Psoas muscle (tissue), 8 donors: ENCODE results near the gene WBP2. TPM values are rescaled to one million over a fixed set of nuclear protein-coding genes. Genes with fewer than 3 reads are reported as not detected.

Experiments
- ATAC-seq, 4 donors: fragments of 200-7000 bp; cut with Tn5 transposase; one replicate each; pipeline ENCODE4 v1.9.1; 2020; ENCODE audit warnings: moderate library complexity in 3 of 4, mild to moderate bottlenecking in 2 of 4
- DNase-seq, 2 donors: peaks; one replicate each; pipeline ENCODE4 v3.0.0-alpha.2; 2020
- H3K27ac ChIP-seq: fragments of 200-600 bp; one replicate; pipeline ENCODE4 v1.8.0; 2022
- H3K27me3 ChIP-seq, 3 donors: fragments of 200-600 bp in 1 of 3; one replicate each; pipeline versions ENCODE4 v1.6.1 to v1.8.0; 2013 to 2022; ENCODE audit warnings: low read length in 2 of 3, mild to moderate bottlenecking in 2 of 3, moderate library complexity in 1 of 3; ENCODE audit not compliant: insufficient read depth in 3 of 3
- H3K36me3 ChIP-seq, 2 donors: fragments of 200-600 bp in 1 of 2; one replicate each; pipeline versions ENCODE4 v1.6.1 to v1.8.0; 2013 to 2022; ENCODE audit warnings: low read depth in 1 of 2, mild to moderate bottlenecking in 1 of 2, moderate library complexity in 1 of 2; ENCODE audit not compliant: insufficient read depth in 1 of 2
- H3K4me1 ChIP-seq: fragments of 200-600 bp; one replicate; pipeline ENCODE4 v1.8.0; 2022
- H3K4me3 ChIP-seq: fragments of 200-600 bp; one replicate; pipeline ENCODE4 v1.8.0; 2022; ENCODE audit warnings: mild to moderate bottlenecking
- H3K9me3 ChIP-seq: fragments of 200-600 bp; one replicate; pipeline ENCODE4 v1.8.0; 2022
- WGBS, 3 donors: extraction: QIAGEN DNeasy Blood & Tissue Kit; methylation state at CpG; one replicate each; pipeline versions ENCODE4 v1.1.6 to v1.1.7; 2013; 5-methylcytosine and 5-hydroxymethylcytosine counted together
- intact Hi-C, 2 donors: fragments of 100-400 bp; cut with DNase I; formaldehyde crosslinking; loops; one replicate each; pipeline versions ENCODE4 v1.11.0 to v1.14.2; 2022
- polyA plus RNA-seq, 3 donors: library from polyadenylated mRNA; stranded (reverse); fragments of 200-250 nt; gene quantifications; one replicate each; pipeline ENCODE4 v1.2.3, GENCODE V29; 2013
- total RNA-seq, 4 donors: library from RNA; stranded (reverse); fragmentation: NEBNext Ultra II Directional in 2 of 4; extraction: Animal tissue kit (Norgen Biotek cat#: 25700) in 2 of 4; gene quantifications; one replicate each; pipeline versions ENCODE4 v1.2.1 to v1.2.4, GENCODE V29; 2021 to 2023
- TF ChIP-seq, protein P1 (sequence below): fragments of 200-600 bp; IDR thresholded peaks from one replicate; pipeline ENCODE4 v1.8.0; 2022; ENCODE audit warnings: antibody characterized with exemption
- donor health status: healthy with polysubstance abuse.
- donor health status: DM: no; HTN: no; CAD: no; lungs with moderate emphysema.
- donor health status: Bipolar disorder and iron deficiency.
- donor health status: healthy.
- donor health status: DM: yes; HTN: yes; CAD: no.
- donor health status: DM: no; HTN: no; CAD: no.
- donor health status: DM: no; HTN: no; CAD: no.
- donor health status: DM: yes; HTN: yes; CAD: no.

Gene WBP2
- total and polyA plus RNA-seq, 7 donors: 109 to 278 (median 149) TPM

DNA sequence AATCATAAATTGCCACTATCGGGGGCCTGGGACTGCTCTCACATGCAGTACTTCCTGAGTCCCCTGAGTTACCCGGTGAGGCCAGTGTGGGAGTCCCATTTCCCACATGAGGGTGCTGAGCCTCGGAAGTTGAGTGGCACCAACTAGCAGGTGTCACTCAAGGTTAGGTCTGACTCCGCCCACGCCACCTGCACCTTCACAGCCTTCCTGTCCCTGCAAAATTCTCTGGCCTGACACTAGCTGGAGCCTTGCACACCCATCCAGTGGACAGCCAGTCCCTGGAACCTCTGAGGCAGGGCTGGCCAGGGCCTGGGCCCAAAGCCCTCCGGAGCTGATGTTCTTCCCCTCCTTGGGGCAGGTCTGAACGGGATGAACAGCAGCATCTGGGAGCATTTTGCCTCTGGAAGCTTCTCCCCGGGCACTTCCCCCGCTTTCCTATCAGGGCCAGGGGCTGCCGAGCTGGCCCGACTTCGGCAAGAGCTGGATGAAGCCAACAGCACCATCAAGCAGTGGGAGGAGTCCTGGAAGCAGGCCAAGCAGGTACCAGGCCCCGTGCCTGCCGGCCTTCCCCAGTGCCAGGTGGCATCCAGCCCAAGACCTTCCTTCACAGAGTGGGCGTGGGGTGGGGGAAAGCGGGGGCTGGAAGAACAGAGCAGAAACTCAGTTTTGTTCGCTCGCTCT, 32.9 kb downstream of the WBP2 start:
- Histone ChIP-seq H3K27ac (no peak overlapping the region), H3K9me3 (no peaks in the 10 kb centered on the region), H3K36me3 (peaks cover 7 to 84% of the 10 kb centered on the region in 2 donors), H3K4me3 (no peak overlapping the region), H3K4me1 (peaks cover 4% of the 10 kb centered on the region), H3K27me3 (no peaks in the 10 kb centered on the region)
- WGBS, 3 donors: 65 to 70% (median 67%) methylated on average over 18 of the region's 18 CpGs
- intact Hi-C loops: no loop called here
- no peak for ATAC-seq
- TF ChIP-seq, protein P1, sequence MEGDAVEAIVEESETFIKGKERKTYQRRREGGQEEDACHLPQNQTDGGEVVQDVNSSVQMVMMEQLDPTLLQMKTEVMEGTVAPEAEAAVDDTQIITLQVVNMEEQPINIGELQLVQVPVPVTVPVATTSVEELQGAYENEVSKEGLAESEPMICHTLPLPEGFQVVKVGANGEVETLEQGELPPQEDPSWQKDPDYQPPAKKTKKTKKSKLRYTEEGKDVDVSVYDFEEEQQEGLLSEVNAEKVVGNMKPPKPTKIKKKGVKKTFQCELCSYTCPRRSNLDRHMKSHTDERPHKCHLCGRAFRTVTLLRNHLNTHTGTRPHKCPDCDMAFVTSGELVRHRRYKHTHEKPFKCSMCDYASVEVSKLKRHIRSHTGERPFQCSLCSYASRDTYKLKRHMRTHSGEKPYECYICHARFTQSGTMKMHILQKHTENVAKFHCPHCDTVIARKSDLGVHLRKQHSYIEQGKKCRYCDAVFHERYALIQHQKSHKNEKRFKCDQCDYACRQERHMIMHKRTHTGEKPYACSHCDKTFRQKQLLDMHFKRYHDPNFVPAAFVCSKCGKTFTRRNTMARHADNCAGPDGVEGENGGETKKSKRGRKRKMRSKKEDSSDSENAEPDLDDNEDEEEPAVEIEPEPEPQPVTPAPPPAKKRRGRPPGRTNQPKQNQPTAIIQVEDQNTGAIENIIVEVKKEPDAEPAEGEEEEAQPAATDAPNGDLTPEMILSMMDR: no peak
- no peak for DNase-seq

DNA sequence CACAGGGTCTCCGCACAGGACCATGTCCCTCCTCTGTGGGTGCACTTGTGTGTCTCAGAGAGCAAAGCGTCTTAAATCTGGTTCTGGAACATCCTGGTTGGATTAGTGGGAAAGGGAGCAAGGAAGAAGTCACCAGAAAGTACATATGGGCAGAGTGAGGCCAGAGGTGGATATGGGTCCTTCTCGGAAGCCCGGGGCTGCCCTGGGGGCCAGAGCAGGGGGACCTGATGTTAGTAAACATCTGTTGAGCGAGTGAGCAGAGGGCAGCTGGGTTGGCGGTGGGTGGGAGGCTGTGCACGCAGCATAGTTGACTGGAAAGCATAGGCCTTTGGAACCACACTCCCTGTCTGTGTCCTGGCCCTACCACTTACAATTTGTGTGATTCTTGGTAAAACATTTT, 33.6 kb downstream of the WBP2 start:
- no peaks in the 10 kb centered on the region for H3K4me1 ChIP-seq
- H3K4me3 ChIP-seq: no peak overlapping the region
- no peak overlapping the region for H3K27ac ChIP-seq
- peaks cover 7 to 91% of the 10 kb centered on the region in 2 donors for H3K36me3 ChIP-seq
- ATAC-seq (no peak), DNase-seq (no peak)
- H3K9me3 ChIP-seq: no peaks in the 10 kb centered on the region
- TF ChIP-seq, protein P1: no peak
- no peaks in the 10 kb centered on the region for H3K27me3 ChIP-seq
- intact Hi-C loops: no loop called here
- WGBS, 3 donors: 90 to 94% (median 90%) methylated on average over 7 of the region's 7 CpGs

DNA sequence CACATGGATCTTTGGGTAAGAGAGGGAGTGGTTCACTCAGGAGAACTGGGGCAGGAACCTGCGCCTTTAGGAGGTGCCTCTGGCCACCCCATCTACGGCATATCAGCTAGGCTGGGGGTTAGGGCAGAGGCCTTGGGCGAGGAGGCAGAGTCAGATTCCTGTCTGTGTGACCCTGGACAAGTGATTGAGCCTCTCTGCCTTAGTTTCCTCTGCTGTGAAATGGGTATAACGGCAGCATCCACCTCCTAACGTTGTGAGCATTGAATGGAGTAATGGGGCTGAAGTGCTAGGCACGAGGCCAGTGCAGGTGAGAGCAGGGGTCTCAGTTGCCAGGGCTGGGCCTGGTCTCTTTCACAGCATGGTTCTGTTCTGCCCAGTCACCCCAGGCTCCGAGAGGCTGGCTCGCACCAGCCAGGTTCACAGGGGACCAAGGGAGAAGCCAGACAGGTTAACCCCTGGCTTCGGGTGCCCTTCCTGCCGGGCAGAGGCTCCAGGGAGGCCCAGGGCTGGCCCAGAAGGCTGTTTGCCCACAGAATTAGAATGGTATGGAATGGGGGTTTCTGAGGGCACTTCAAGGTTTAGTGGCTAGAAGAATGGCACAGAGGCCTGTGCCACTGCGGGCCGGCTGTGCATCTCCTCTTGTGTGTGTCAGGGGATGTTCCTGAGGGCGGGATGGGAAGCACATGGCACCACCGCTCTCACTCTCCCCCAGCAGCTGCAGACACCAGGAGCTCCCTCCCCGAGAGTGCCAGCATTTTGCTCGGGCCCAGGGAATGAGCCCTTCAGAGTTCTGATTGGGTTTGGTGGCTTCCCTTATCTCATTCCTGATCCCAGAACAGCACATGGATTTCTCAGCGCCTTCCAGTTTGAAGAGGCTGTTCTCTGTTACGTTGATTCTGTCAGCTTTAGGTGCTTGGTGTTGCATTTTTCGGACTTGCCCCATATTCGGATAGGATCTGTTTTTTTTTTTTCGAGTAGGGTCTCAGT, 34.7 kb downstream of the WBP2 start:
- H3K27me3 ChIP-seq: no peaks in the 10 kb centered on the region
- DNase-seq (peak in 1 of 2 donors; percentile 23), ATAC-seq (no peak)
- H3K4me1 ChIP-seq: no peaks in the 10 kb centered on the region
- no peak overlapping the region for H3K4me3 ChIP-seq
- no peak overlapping the region for H3K27ac ChIP-seq
- TF ChIP-seq, protein P1: no peak
- peaks cover 7 to 99% of the 10 kb centered on the region in 2 donors for H3K36me3 ChIP-seq
- intact Hi-C loops: no loop called here
- H3K9me3 ChIP-seq: no peaks in the 10 kb centered on the region
- WGBS, 3 donors: 83 to 85% (median 85%) methylated on average over 21 of the region's 21 CpGs

DNA sequence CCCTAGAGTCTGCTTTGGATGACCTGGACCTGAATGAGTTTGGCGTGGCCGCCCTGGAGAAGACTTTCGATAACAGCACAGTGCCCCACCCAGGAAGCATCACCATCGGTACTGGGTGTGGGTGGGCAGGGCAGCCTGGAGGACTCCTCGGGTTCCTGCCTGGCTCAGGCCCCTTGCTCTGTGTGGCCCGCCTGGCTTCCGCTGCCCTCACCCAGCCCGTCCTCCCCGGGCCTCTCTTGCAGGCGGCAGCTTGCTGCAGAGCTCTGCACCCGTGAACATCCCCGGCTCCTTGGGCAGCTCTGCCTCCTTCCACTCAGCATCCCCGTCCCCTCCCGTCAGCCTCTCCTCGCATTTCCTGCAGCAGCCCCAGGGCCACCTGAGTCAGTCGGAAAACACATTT, 35.5 kb downstream of the WBP2 start:
- no peak for ATAC-seq
- WGBS, 3 donors: 85 to 90% (median 87%) methylated on average over 16 of the region's 16 CpGs

More for the DNA sequence above, 35.5 kb downstream of the WBP2 start:
- no peaks in the 10 kb centered on the region for H3K9me3 ChIP-seq
- DNase-seq: peak in 1 of 2 donors; percentile 38
- TF ChIP-seq, protein P1: no peak
- H3K4me3 ChIP-seq: no peak overlapping the region
- no peaks in the 10 kb centered on the region for H3K27me3 ChIP-seq
- intact Hi-C loops: no loop called here
- H3K27ac ChIP-seq: no peak overlapping the region
- peaks cover 7 to 99% of the 10 kb centered on the region in 2 donors for H3K36me3 ChIP-seq
- no peaks in the 10 kb centered on the region for H3K4me1 ChIP-seq
